Fibroblast of villous mesenchyme (primary cell): ENCODE results near the gene CNOT2. TPM values are rescaled to one million over a fixed set of nuclear protein-coding genes. Genes with fewer than 3 reads are reported as not detected.

Source experiments
- DNase-seq: peaks from one replicate; pipeline ENCODE4 v3.0.0-alpha.2; 2010; ENCODE audit warnings: low read depth
- H3K4me3 ChIP-seq: 2 replicates; pipeline ENCODE4 v1.5.1; 2011; ENCODE audit warnings: low read depth, mild to moderate bottlenecking, low read length
- total RNA-seq: library from RNA; depleted of rRNA; stranded (reverse); fragments of >200 nt; gene quantifications from 2 replicates; pipeline ENCODE4 v1.2.3, GENCODE V29; 2012
- TF ChIP-seq, protein P1 (sequence below): IDR thresholded peaks from 2 replicates; pipeline ENCODE4 v1.5.1; 2012; ENCODE audit warnings: low read depth, mild to moderate bottlenecking, low read length; ENCODE audit not compliant: insufficient read depth

CNOT2 gene
- 119 and 186 TPM in 2 replicates for total RNA-seq

GRCh38 chr12:70242695-70243509 lies at the start of gene CNOT2:
Gene CNOT2, plus strand, starts transcription at chr12:70243433. Its CDS starts 34,794 bp downstream, at chr12:70278227.
- TF ChIP-seq, protein P1, sequence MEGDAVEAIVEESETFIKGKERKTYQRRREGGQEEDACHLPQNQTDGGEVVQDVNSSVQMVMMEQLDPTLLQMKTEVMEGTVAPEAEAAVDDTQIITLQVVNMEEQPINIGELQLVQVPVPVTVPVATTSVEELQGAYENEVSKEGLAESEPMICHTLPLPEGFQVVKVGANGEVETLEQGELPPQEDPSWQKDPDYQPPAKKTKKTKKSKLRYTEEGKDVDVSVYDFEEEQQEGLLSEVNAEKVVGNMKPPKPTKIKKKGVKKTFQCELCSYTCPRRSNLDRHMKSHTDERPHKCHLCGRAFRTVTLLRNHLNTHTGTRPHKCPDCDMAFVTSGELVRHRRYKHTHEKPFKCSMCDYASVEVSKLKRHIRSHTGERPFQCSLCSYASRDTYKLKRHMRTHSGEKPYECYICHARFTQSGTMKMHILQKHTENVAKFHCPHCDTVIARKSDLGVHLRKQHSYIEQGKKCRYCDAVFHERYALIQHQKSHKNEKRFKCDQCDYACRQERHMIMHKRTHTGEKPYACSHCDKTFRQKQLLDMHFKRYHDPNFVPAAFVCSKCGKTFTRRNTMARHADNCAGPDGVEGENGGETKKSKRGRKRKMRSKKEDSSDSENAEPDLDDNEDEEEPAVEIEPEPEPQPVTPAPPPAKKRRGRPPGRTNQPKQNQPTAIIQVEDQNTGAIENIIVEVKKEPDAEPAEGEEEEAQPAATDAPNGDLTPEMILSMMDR, result no peak
- H3K4me3 ChIP-seq, result peak within 1 kb of the TSS; percentile 92

GRCh38 chr12:70194076-70194475 lies 49.2 kb upstream of the CNOT2 start:
- DNase-seq, result no peak
- no peak overlapping the region for H3K4me3 ChIP-seq
- TF ChIP-seq, protein P1, result no peak

More at GRCh38 chr12:70242695-70243509, at the start of gene CNOT2:
- peak; percentile 94 for DNase-seq

DNA sequence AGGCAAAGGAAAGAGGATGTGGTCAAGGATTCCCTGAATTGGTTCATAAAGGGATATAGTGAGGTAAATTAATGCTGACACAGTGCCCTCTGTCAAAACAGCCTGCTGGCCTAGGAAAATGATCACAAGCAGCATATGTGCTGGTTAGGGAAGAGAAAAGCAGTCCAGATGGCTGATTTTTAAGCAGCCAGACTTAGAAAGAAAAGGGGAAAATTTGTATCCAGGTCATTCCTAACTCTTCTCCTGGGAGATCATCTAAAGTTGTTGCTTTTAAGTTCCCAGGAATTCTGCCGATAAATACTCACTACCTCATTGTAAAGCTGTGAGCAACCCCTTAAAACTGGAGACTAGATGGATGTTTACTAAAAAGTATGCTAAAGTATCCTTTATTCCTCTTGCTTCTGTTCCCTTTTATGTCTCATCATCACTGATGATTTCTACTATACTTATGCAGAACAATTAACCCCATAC lies 46.4 kb upstream of the CNOT2 start:
- DNase-seq, result peak; percentile 16
- no peak overlapping the region for H3K4me3 ChIP-seq

DNA sequence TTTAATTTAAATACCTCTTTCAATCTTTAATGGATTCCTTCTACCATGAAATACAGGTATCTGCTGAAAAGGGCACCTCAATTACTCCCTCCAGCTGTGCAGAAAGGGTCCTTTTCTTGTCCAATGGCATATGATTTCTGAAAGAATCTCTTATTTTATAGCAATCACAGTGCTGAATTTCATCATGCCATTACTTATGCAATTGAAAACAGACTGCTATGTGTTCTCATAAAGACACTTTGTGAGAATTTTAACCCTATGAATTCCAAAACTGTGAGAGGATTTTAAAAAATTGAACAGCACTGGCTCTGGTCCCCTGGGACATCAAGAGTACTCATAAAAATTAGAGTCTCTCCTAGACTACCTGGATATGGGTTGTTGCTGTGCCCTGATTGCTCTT lies 45.9 kb upstream of the CNOT2 start:
- TF ChIP-seq, protein P1, result no peak
- no peak overlapping the region for H3K4me3 ChIP-seq
- peak; percentile 25 for DNase-seq

More for the DNA sequence above, 46.4 kb upstream of the CNOT2 start:
- TF ChIP-seq, protein P1, result no peak

- DNase-seq, result no peak
- H3K4me3 ChIP-seq, result no peak overlapping the region
- TF ChIP-seq, protein P1, result no peak
These were observed 29.5 kb upstream of the CNOT2 start for GRCh38 chr12:70213707-70214106.

DNA sequence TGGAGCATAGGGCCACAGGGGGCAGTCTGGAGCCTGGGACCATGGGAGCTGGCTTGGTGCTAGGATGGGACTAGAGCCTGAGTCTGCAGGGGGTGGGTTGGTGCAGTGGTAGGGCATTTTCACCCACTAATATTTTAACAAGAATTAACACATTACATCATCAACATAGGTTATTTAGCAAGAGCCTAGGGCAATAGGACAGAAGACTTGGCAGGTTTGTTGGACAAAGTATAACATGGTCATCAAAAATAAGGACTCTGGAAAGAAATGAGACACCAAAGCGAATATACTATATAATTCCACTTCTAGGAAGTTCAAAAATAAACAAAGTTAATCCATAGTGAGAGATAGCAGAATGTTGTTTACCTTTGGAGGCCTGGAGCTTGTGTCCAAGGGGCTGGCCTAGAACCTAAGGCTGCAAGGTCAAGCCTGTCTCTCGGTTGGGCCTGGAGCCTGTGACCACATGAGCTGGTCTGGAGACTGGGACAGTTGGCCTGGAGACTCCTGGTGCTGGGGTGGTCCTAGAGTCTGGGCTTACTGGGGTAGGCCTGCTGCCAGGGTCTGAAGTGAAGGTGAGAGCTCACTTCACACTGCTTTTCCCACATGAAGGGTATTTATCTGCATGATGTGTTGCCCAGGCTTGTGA lies 28.1 kb upstream of the CNOT2 start:
- DNase-seq, result peak; percentile 43
- no peak overlapping the region for H3K4me3 ChIP-seq
- TF ChIP-seq, protein P1, result no peak
